HG03095 (cell line): ENCODE results near the gene NADK2.
"Not testable (repeated sequence)": the region's sequence is repeated elsewhere in the genome, so short reads cannot be mapped to it uniquely, and the experiment has no call there.

ENCODE experiments used
- ATAC-seq: cut with Tn5 transposase; IDR thresholded peaks from one replicate; pipeline ENCODE4 v1.9.1; 2021; ENCODE audit warnings: moderate library complexity; ENCODE audit not compliant: unreplicated experiment

NADK2 gene

GRCh38 chr5:36209664-36210063 lies 32.1 kb downstream of the NADK2 start:
- no peak for ATAC-seq

- no peak for ATAC-seq
These were observed 32.9 kb downstream of the NADK2 start for GRCh38 chr5:36208786-36209185.

GRCh38 chr5:36206913-36207312 lies 34.8 kb downstream of the NADK2 start:
- no peak for ATAC-seq

GRCh38 chr5:36205329-36205728 lies 36.4 kb downstream of the NADK2 start:
- no peak for ATAC-seq

GRCh38 chr5:36202521-36202961 lies 39.2 kb downstream of the NADK2 start:
- ATAC-seq: no peak

- ATAC-seq: no peak
These were observed 41.2 kb downstream of the NADK2 start for GRCh38 chr5:36200513-36200912.

GRCh38 chr5:36199620-36200019 lies 42.1 kb downstream of the NADK2 start:
- no peak for ATAC-seq

- ATAC-seq: not testable (repeated sequence)
These were observed 42.9 kb downstream of the NADK2 start for GRCh38 chr5:36198783-36199182.

- no peak for ATAC-seq
These were observed 43.4 kb downstream of the NADK2 start for GRCh38 chr5:36198281-36198680.

- ATAC-seq: no peak
These were observed 48.0 kb downstream of the NADK2 start for GRCh38 chr5:36193746-36194145.

- not testable (repeated sequence) for ATAC-seq
These were observed 57.3 kb downstream of the NADK2 start for GRCh38 chr5:36184408-36184807.

GRCh38 chr5:36181774-36182173 lies 60.0 kb downstream of the NADK2 start:
- ATAC-seq: no peak

- ATAC-seq: no peak
These were observed 61.0 kb downstream of the NADK2 start for GRCh38 chr5:36180556-36181350.

- no peak for ATAC-seq
These were observed 61.8 kb downstream of the NADK2 start for GRCh38 chr5:36179950-36180349.

GRCh38 chr5:36178524-36178890 lies 63.2 kb downstream of the NADK2 start:
- no peak for ATAC-seq

GRCh38 chr5:36177715-36178523 lies 63.8 kb downstream of the NADK2 start:
- no peak for ATAC-seq

GRCh38 chr5:36177154-36177553 lies 64.6 kb downstream of the NADK2 start:
- peak; percentile 94 for ATAC-seq

GRCh38 chr5:36175043-36175442 lies 66.7 kb downstream of the NADK2 start:
- no peak for ATAC-seq

GRCh38 chr5:36174119-36174518 lies 67.6 kb downstream of the NADK2 start:
- no peak for ATAC-seq

- ATAC-seq: no peak
These were observed 68.3 kb downstream of the NADK2 start for GRCh38 chr5:36173426-36173825.

- no peak for ATAC-seq
These were observed 69.1 kb downstream of the NADK2 start for GRCh38 chr5:36172599-36172998.

GRCh38 chr5:36170832-36171424 lies 70.8 kb downstream of the NADK2 start:
- no peak for ATAC-seq
